Activated CD8-positive, alpha-beta memory T cell treated with anti-CD3 and anti-CD28 coated beads for 48 hours (primary cell): Measurements from ENCODE around the gene MCC.

Source experiments
- DNase-seq, 3 experiments: peaks; one replicate each; pipeline ENCODE4 v3.0.0-alpha.2; 2020; ENCODE audit warnings: low read depth in 2 of 3, low spot score in 2 of 3

MCC gene

DNA sequence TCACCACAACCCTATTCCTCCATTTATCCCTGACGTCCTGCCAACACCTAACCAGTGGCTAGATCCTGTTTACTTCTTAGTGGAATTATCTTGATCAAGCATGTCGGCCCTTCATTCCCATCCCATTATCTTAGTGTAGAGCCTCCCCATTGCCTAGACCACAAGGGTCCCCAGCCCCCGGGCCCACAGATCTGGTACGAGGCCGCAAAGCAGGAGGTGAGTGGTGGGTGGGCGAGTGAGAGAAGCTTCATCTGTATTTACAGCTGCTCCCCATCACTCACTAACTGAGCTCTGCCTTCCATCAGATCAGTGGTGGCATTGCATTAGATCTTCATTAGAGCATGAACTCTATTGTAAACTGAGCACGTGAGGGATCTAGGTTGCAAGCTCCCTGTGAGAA, 236.2 kb downstream of the MCC start:
- no peak for DNase-seq

DNA sequence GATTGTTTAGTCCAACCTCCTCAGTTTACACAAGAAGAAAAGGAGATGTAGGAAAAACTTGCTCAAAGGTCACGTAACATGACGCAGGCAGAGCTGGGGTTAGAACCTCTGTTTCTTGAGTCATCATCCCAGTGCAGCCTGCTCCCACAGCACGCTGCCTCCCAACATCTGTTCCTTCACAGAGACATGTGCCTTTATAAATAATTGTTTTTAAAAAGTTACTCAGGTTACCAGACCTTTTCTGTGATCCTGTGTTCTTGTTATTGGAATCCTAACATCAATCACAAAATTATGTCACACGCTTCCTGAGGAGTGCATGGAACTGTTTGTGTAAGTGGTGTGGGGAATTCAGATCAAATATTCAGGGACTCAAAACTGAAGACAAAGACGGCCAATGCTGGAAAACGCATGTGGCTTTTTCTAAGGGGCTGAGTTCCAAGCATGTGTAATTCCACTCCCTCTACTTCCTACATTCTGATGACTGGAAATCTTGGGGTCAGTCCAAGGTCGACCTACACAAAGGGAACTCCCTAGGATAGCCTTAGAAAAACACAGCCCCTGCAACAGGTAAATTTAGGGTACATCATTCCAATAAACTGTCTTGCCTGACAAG, 237.8 kb downstream of the MCC start:
- DNase-seq, result no peak

DNA sequence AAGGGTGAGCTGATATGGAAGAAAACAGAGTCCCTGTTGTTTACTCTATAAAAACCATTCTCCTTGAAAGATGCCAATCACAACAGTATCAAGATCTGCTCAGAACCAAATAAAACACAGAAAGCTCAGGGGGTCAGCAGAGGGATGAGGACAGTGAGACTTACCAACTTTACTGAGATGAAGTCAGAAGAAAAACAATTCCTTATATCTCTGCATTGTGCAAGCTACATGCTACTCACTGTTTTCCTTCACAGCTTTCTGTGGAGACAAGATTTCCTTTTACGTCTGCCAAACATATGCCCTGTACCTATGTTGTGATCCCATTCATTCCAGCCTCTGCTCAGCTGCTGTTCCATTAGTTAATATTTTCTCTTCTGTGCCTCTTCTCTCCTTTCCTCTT, 239.0 kb downstream of the MCC start:
- DNase-seq, result no peak

DNA sequence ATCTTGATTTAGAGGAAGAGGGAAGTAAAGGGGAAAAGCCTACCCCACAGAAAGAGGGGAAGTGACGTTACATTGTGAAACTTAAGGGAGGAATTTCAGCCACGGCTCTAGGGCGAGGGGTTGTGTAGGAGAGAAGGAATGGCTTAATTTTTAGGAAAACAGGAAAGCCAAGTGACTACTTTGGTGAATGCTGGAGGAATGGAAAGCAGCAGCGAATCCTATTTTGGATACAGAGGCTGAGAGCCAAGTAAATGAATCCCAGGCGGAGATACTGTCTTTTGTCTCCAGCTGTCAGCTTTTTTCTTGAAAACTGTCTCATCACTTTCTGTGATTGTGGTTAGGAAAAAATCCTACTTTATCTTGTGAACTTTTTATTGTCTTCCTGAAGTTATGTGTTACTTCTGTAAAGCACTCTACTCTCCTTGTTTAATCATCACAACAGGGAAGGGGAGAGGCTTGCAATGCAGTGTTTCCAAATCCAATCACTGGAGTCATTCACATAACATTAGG, 241.8 kb downstream of the MCC start:
- DNase-seq, result no peak

DNA sequence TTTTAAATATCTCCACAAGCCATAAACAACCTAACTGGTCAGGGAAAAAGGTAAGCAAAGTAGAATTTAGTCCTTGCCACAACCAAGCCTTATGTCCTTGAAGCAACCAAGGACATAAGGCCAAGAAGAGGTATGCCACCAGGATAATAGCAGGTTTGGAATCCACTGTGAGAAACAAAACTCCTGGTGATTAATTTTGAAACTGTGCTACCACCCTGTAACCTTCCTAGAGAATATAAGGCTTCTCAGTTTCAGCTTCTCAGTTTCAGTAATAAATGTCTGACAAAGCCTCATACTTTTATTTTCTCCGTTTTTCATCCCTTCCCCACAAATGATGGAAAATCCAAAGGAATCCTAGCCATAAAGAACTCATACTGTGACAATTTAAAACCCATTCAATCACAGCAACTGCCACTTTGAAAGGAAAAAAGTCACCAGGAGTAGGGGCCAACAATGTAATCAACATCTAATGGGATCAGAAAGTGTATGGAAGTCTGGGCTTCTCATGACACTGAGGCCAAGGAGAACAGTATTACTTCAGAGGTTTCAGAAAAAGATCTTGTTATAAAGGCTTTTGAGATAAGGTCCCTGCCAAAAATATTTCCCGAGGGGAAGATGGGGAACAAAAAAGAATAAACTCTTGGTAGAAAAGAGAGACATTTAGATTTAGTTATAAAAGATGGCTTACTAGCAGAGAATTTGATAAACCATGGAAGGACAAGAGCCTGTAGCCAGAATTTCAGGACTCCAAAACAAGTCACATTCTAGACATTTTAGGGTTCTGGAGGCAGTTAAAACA, 242.6 kb downstream of the MCC start:
- no peak for DNase-seq

DNA sequence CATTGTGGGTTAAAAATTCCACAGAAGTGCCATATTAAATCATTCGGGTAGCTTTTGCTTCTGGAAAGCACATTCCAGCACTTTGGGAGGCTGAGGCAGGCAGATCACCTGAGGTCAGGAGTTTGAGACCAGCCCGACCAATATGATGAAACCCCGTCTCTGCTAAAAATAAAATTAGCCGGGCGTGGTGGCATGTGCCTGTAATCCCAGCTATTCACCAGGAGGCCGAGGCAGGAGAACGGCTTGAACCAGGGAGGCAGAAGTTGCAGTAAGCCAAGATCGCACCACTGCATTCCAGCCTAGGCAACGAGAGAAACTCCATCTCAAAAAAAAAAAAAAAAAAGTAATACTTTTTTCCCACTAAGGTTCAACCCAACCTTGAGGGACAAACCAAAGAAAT, 243.3 kb downstream of the MCC start:
- no peak for DNase-seq

DNA sequence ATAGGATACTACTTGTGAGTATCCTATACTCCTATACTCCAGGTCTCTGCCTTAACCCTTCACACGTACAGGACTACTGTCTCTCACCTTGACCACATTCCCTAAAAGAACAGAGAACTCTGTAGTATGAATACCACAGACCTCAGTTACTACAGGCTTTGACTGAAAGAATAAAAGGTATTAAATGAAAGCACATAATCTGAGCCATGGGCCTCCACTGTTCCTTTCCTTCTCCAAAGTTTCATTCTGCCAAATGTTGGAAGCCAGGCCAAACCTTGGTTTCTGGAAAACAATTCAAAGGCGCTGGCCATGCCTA, 244.9 kb downstream of the MCC start:
- no peak for DNase-seq

DNA sequence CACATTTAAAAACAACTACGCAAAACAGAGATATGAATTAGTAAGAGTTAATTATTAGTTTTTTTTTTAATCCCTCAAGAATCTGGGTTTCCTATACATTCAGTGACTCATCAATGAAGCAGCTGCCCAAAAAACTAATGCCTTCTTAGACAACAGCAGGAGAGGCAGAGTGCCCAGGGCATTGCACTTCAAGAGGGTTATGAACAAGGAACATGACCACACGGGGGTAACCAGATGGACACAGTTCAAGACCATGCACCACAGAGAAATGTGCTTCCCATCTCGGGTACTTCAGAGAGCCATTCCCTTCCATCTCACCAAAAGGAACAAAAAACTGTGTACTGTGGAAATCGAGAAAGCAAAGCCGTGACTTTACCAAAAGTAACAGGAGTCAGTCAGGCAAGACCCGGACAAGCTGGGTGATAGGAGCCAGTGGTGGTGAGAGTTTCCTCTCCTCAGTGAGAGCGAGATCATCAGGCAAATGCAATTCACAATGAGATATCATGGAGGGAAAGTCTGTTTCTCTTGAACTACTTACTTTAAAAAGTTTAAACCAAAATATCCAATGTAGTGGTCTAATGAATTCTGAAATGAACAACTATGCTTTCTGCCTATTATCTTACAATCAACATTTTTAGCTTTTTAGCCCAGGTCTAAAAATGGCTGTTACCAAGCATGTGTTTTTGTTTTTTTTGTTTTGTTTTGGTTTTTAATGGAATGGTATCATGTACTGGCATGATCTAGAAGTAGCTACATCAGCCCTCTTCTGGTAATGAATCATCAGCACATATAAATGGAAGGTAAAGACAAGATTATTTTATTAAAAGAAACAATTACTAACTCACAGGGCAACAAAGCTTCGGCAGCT, 245.5 kb downstream of the MCC start:
- DNase-seq, result no peak

DNA sequence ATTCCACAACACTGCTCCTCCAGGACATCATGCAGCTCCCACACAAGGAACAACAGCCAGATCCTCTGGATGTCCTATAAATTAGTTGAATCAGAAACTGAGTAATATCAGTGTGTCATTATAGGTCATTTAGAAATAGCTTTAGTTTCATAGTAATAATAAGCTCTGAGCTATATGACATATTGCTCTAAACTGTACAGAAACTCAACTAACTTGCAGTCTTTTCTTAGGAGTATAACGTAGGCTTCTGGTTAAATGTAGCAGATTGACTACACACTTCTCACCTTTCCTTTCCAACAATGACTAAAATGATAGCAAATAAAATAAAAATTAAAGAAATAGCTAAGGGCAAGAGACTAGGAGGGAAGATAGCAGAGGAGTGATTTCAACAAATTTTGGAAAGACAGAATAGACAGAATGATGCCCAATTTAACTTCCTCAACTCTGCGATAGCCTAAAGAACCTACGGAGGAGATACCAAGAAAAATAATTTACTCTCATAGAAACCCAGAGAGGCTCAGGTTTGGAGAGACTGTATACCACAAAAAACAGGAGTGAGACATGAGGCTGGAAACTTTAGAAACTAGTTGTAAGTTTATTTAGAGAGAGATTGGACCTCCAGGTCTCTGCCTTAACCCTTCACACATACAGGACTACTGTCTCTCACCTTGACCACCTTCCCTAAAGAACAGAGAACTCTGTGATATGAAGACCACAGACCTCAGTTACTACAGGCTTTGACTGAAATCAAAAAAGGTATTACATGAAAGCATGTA, 247.1 kb downstream of the MCC start:
- no peak for DNase-seq

DNA sequence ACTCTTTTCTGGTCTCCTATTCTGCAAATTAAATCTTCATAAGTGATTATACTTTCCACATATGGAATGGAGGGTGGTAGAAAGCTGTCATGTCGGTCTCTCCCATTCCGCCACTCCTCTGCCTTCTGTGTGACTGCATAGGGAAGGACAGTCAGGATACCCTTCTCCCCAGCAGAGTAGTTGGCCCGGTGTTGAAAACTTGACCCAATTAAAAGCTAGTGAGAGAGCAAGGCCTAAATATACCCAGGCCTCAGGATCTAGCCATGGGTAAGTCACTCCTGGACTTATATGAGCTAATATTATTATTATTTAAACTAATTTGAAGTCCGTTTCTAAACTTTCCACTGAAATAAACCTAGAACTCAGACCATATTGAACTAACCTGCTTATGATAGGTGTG, 248.2 kb downstream of the MCC start:
- DNase-seq, result no peak

DNA sequence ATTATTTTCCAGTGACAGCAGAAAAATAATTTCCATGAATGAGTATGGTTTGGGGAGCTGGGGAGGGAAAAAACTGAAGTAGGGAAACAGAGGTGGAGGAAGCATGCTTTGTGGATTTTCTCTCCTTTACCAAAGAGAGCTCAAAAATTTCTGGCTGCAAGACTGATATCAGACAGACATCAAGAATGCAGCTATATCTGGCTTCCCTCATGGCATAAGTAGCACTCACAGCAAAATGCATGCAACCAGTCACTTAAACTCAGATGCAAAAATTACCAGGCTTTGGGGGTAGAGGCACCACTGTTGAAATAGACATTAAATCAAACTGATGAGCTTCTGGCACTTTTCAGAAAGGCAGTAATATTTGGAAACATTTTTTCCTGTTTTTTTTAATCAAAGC, 250.4 kb downstream of the MCC start:
- no peak for DNase-seq

DNA sequence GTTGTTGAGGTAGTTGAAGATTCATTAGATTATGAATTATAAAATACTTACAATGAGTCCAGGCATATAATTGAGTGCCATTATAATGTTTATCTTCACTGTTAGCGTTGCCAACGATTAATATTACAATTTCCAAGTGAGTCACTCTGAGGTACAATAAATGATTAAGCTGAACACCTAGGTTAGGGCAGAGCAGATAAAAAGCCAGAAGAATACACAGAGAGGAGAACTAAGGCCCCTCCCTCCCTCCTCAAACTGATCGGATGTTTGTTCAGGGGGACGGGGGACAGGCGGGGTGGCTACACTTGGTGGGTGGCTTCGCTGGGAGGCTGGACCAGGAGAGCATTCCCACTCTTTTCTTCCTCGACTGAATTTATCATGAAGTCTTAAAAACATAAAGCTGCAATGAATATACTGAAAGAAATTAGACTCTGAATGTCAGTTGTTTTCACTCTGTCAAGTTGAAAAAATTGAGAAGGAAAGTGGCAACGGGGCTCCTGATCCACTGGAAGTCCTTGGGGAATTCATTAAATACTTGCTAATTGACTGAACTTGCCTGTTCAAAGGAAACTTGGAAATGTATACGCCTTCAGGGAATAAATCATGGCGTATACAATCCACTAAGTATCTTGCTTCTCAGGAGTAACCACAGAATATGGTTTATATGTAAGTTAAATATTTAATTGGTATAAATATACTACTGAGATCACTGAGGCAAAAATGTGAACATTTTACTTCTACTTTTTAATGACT, 251.5 kb downstream of the MCC start:
- DNase-seq, result no peak

DNA sequence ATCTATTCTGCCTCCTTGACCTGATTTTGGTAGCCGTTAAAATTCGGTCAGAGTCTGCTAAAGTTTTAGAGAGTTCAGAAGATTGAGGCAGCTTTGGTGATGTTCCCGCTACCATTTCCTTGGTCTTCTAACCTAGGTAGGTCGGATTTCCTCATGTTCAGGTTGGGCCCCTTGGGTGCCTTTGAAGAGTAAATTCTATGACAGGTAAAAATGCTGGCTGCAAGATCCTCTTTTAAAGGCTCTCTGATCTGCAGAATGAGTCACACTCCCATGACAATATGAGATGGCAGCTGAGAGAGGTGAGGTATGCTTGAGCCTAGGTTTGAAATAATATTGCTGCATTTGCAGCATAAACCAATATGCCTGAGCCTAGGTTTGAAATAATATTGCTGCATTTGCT, 252.4 kb downstream of the MCC start:
- DNase-seq, result no peak

DNA sequence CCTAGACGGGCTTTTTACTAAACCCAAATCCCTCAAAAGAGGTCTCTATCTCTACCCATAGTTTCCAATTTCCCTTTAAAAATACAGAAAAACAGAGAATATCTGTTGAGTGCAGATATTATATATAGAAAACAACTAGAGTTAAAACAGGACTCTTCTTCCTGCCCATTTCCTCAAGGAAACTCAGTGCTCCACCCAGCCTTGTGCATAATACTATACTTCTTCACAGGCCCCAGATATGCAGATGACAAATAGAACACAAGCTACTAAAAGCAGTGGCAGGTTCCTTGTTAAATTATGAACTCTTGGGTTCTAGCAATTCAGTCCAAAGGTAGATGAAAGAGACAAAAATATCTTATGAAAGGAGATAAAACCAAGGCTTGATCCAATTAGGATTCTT, 253.7 kb downstream of the MCC start:
- no peak for DNase-seq

DNA sequence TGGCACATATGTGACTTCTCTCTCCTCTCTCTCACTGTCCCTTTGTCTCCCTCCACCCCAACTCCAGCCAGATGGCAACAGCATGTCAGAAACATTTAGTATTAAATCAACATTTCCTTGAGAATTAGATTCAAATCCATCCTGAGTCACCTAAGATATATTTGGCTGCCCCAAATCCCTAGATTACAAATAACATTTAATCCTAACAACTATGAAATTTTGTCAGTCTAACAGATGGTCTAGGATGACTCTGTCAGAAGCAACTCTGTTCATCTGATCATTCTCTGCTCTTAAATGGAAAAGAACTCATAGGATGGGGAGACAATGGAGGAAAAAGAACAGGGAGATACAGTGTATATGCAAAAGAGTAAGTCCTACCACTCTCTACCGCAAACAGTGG, 254.6 kb downstream of the MCC start:
- DNase-seq, result no peak

DNA sequence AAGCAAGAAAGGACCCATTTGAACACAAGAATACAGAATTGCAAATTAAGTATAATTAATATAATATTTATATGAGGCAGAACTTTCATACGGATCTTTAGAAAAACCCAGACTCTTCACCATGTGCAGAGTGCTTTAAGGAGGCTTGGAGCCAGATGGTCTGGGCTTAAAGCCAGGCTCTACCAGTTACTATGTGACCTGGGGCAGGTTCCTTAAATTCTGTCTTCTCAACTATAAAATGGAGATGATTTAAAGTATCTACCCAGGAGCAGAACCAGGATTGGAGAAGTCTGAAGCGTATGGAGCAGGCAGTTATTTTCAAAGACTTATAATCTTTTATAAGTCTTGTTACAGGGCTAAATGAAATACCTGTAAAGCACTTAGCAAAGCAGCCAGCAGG, 255.6 kb downstream of the MCC start:
- DNase-seq, result no peak

DNA sequence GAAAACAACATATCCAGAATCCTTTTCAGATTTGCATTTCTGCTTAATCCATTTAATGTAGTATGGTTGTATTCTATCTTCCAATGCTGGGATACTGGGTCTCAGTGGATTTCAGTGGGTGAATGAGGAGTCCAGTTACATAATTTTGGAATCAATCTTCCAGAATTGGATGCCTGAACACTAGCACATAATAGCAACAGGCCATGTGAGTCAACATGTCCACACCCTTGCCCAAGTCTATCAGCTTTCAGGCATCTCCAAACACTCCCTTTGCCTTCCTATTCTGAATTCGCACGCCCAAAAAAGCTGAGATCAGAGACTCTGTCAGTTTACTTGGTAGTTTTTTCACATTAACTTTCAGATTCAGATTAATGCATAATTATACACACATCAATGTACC, 256.0 kb downstream of the MCC start:
- DNase-seq, result no peak

DNA sequence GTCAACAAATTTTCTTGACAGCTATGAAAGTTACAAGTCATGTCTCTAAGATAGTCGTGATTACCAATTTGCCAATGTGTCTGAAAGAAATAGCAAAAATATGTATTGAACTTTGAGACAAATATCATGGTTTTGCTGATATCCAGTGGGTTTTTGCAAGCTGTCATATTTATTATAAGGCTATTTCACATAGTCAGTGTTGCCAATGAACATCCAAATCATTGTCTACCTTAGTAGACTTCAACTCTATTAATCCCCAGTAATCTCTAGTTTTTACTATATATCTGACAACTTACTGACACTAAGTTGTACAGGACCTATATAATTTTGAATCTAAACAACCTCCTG, 256.6 kb downstream of the MCC start:
- no peak for DNase-seq

DNA sequence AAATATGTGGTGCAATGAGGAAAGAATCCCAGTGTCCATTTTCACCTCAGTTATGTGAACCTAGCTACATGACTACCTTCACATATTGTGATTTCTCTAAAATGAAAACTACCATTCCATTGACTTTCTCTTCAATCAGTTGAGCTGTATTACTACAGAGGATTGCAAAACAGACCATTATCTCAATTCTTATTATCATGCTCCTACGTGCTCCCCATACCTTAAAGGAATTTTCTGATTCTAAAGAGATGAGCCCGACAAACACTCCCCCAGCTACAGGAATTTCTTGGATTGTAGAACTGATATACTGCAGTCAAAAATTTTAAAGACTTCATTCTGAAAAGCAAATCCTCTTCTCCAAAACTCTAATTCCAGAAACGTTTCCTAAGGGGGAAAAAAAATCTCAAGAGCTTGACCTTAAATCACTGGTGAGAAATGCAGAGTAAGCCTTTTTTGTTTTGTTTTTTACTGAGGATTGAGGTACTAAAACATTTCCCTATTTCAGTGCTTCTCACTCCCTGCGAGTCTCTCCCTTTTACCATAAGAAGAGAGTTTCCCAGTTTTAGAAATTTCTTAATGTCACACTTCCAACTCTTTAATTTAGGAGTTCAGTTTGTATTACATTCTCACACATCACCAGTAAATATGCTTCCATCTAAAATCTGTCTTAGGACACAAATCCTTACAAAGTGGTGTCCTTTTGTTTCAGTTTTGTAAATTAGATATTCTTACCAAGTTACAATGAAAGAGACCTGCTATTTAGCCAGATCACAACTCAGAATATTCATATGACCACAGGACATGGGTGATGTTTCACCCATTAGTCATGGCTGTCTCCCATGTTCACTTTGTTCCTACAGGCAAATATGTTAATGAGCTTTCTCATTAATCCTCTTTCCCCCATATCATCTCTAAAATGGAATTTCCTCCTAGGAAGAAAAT, 257.3 kb downstream of the MCC start:
- no peak for DNase-seq

DNA sequence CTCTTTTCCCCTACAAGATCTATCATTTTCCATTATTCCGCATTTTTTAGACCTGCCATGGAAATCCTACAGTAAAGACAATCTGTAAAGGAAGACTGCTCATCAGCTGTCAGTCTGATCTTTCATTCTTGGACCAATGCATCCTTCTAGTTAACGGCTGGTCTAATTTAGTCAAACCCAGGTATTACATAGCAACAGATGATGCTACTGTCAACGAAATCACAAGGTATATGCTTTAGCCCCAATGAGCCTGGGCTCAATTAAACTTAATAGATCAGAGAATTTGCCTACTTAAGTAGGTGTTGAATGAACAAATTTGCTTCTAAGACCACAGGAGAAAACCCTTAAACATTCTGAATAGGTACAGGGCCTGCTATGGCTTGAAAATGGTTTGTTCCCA, 260.5 kb downstream of the MCC start:
- no peak for DNase-seq
